OCI-LY1 (cell line): Measurements from ENCODE around the gene FAM111A.
A peak's percentile ranks its signal among the peaks of the same experiment; 100 is the strongest.

Source experiments
- H2AFZ ChIP-seq: fragments of 200-600 bp; sonication (generic), shearing (Covaris generic); 2 replicates; pipeline ENCODE4 v1.6.0; 2014; ENCODE audit warnings: antibody characterized with exemption, mild to moderate bottlenecking, low read length
- H3F3A ChIP-seq: fragments of 200-600 bp; sonication (generic), shearing (Covaris generic); 2 replicates; pipeline ENCODE4 v1.6.0; 2014; ENCODE audit warnings: mild to moderate bottlenecking, antibody characterized with exemption, low read length, moderate library complexity; ENCODE audit not compliant: insufficient read depth
- H3K27ac ChIP-seq: fragments of 200-600 bp; sonication (generic); 2 replicates; pipeline ENCODE4 v1.5.1; 2014; ENCODE audit warnings: low read length, mixed run types, mild to moderate bottlenecking, low read depth; ENCODE audit not compliant: poor library complexity, severe bottlenecking
- H3K27me3 ChIP-seq: fragments of 200-600 bp; sonication (generic); 2 replicates; pipeline ENCODE4 v1.6.0; 2014; ENCODE audit warnings: antibody characterized with exemption, mild to moderate bottlenecking, low read length, moderate library complexity; ENCODE audit not compliant: insufficient read depth
- H3K36me3 ChIP-seq: fragments of 200-600 bp; sonication (generic); 2 replicates; pipeline ENCODE4 v1.6.1; 2014; ENCODE audit warnings: mild to moderate bottlenecking, antibody characterized with exemption, low read length, moderate library complexity, mixed read lengths; ENCODE audit not compliant: insufficient read depth
- H3K4me1 ChIP-seq: fragments of 200-600 bp; sonication (generic); 2 replicates; pipeline ENCODE4 v1.5.1; 2014; ENCODE audit warnings: mild to moderate bottlenecking, low read length, moderate library complexity; ENCODE audit not compliant: insufficient read depth, severe bottlenecking
- H3K4me2 ChIP-seq: fragments of 200-600 bp; sonication (generic), shearing (Covaris generic); 2 replicates; pipeline ENCODE4 v1.6.1; 2014; ENCODE audit warnings: low read length
- H3K4me3 ChIP-seq: fragments of 200-600 bp; sonication (generic); 2 replicates; pipeline ENCODE4 v1.5.1; 2014; ENCODE audit warnings: low read length, low read depth, mild to moderate bottlenecking, mixed read lengths; ENCODE audit not compliant: poor library complexity, severe bottlenecking
- H3K79me2 ChIP-seq: fragments of 200-600 bp; shearing (Covaris generic); 2 replicates; pipeline ENCODE4 v1.6.1; 2016; ENCODE audit warnings: mixed run types, low read length, mixed read lengths; ENCODE audit not compliant: insufficient read depth
- H3K9ac ChIP-seq: fragments of 200-600 bp; sonication (generic), shearing (Covaris generic); 2 replicates; pipeline ENCODE4 v1.6.1; 2014; ENCODE audit warnings: mild to moderate bottlenecking, low read length, mixed read lengths
- H3K9me2 ChIP-seq: fragments of 200-600 bp; sonication (generic), shearing (Covaris generic); 2 replicates; pipeline ENCODE4 v1.6.1; 2014; ENCODE audit warnings: low read depth, mild to moderate bottlenecking, low read length, mixed read lengths
- H3K9me3 ChIP-seq: fragments of 200-600 bp; shearing (Covaris generic); 2 replicates; pipeline ENCODE4 v1.6.1; 2014; ENCODE audit warnings: low read length, mixed read lengths
- H4K20me1 ChIP-seq: fragments of 200-600 bp; sonication (generic), shearing (Covaris generic); 2 replicates; pipeline ENCODE4 v1.6.0; 2016; ENCODE audit warnings: mild to moderate bottlenecking, low read length; ENCODE audit not compliant: insufficient read depth
- EZH2 ChIP-seq: fragments of 200-600 bp; sonication (generic), shearing (Covaris generic); IDR thresholded peaks from 2 replicates; pipeline ENCODE4 v1.8.0; 2017; ENCODE audit warnings: borderline replicate concordance, mixed run types, mild to moderate bottlenecking, antibody characterized with exemption, low read length, moderate library complexity, mixed read lengths
- TF ChIP-seq, protein P1 (sequence below): fragments of 200-600 bp; sonication (generic), shearing (Covaris generic); IDR thresholded peaks from 2 replicates; pipeline ENCODE4 v1.5.1; 2017; ENCODE audit warnings: mild to moderate bottlenecking, antibody characterized with exemption, low read length, moderate library complexity, mixed read lengths

Gene FAM111A

GRCh38 chr11:59181746-59182456 lies 39.2 kb downstream of the FAM111A start:
- TF ChIP-seq, protein P1, sequence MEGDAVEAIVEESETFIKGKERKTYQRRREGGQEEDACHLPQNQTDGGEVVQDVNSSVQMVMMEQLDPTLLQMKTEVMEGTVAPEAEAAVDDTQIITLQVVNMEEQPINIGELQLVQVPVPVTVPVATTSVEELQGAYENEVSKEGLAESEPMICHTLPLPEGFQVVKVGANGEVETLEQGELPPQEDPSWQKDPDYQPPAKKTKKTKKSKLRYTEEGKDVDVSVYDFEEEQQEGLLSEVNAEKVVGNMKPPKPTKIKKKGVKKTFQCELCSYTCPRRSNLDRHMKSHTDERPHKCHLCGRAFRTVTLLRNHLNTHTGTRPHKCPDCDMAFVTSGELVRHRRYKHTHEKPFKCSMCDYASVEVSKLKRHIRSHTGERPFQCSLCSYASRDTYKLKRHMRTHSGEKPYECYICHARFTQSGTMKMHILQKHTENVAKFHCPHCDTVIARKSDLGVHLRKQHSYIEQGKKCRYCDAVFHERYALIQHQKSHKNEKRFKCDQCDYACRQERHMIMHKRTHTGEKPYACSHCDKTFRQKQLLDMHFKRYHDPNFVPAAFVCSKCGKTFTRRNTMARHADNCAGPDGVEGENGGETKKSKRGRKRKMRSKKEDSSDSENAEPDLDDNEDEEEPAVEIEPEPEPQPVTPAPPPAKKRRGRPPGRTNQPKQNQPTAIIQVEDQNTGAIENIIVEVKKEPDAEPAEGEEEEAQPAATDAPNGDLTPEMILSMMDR: no peak
- TF ChIP-seq EZH2: no peak
- Histone ChIP-seq H2AFZ (no peak overlapping the region), H3K9me3 (peaks cover 7% of the 10 kb centered on the region; the same call in 1 of the 2 replicates), H3K9me2 (no peaks in the 10 kb centered on the region), H3K4me3 (no peak overlapping the region), H3K4me2 (no peak overlapping the region), H3F3A (no peaks in the 10 kb centered on the region), H3K79me2 (no peaks in the 10 kb centered on the region), H3K9ac (no peak overlapping the region), H3K4me1 (peaks cover 14% of the 10 kb centered on the region), H3K36me3 (no peaks in the 10 kb centered on the region; the same call in 1 of the 2 replicates), H3K27ac (no peak overlapping the region), H3K27me3 (no peaks in the 10 kb centered on the region), H4K20me1 (no peaks in the 10 kb centered on the region)

- peaks cover 14% of the 10 kb centered on the region for H3K4me1 ChIP-seq
- no peaks in the 10 kb centered on the region for H4K20me1 ChIP-seq
- no peaks in the 10 kb centered on the region; the same call in 1 of the 2 replicates for H3K36me3 ChIP-seq
- H3F3A ChIP-seq: no peaks in the 10 kb centered on the region
- H3K79me2 ChIP-seq: no peaks in the 10 kb centered on the region
- H3K9me3 ChIP-seq: peaks cover 7% of the 10 kb centered on the region; the same call in 1 of the 2 replicates
- no peak overlapping the region for H2AFZ ChIP-seq
- H3K27me3 ChIP-seq: no peaks in the 10 kb centered on the region
- TF ChIP-seq EZH2: no peak
- TF ChIP-seq, protein P1: peak; percentile 69
- no peak overlapping the region for H3K4me2 ChIP-seq
- no peaks in the 10 kb centered on the region for H3K9me2 ChIP-seq
- no peak overlapping the region for H3K4me3 ChIP-seq
- H3K27ac ChIP-seq: no peak overlapping the region
- no peak overlapping the region for H3K9ac ChIP-seq
These were observed 39.9 kb downstream of the FAM111A start for GRCh38 chr11:59182457-59183151.

- H3K36me3 ChIP-seq: no peaks in the 10 kb centered on the region
- H3F3A ChIP-seq: no peaks in the 10 kb centered on the region
- TF ChIP-seq, protein P1: no peak
- no peak for TF ChIP-seq EZH2
- H3K9me2 ChIP-seq: no peaks in the 10 kb centered on the region
- no peaks in the 10 kb centered on the region for H3K79me2 ChIP-seq
- H2AFZ ChIP-seq: no peak overlapping the region
- H4K20me1 ChIP-seq: no peaks in the 10 kb centered on the region
- peaks cover 7% of the 10 kb centered on the region; the same call in 1 of the 2 replicates for H3K9me3 ChIP-seq
- no peak overlapping the region for H3K27ac ChIP-seq
- H3K9ac ChIP-seq: no peak overlapping the region
- peaks cover 14% of the 10 kb centered on the region for H3K4me1 ChIP-seq
- no peak overlapping the region for H3K4me3 ChIP-seq
- no peaks in the 10 kb centered on the region for H3K27me3 ChIP-seq
- no peak overlapping the region for H3K4me2 ChIP-seq
These were observed 41.1 kb downstream of the FAM111A start for GRCh38 chr11:59183771-59184170.
